CD4-positive, alpha-beta T cell treated with Interleukin-15 for 4 hours (primary cell): ENCODE data around the gene FAM171A1.
"Not testable (repeated sequence)": the region's sequence is repeated elsewhere in the genome, so short reads cannot be mapped to it uniquely, and the experiment has no call there.

Source experiments
- DNase-seq: peaks from one replicate; pipeline ENCODE4 v3.0.0-alpha.2; 2020; ENCODE audit warnings: low spot score

FAM171A1 gene

GRCh38 chr10:15370856-15371701 is at the start of gene FAM171A1:
Gene FAM171A1 (minus strand): TSS chr10:15371289. CDS start chr10:15371052, 237 bp downstream.
- DNase-seq: peak; percentile 67

GRCh38 chr10:15420858-15421257 is 49.8 kb upstream of the FAM171A1 start:
- no peak for DNase-seq

DNA sequence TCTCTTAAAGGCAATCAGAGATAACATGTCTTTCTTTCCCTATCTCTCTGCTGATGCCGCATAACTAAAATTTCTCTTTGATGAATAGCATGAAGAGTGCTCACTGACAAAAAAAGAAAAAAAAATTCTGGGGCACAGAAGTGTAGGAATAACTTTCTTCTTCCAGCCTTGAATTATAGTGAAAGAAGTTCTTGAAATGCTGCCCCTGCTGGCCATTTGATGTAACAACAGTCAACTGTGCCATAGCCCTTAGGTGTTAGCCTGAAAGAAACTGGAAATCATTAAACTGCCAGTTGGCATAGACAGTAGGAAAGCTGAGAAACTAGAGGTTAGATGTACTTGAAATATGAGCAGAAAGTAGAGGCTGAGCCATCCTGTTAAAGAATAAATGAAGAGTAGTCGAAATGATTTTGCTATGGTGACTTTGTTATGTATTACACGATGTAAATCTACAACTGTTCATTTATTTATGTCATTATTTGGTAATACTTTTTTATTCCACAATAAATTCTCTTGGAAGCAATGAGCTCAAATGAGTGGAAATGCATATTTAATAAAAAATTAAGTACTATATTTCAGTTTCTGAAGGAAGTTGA is 48.3 kb upstream of the FAM171A1 start:
- peak; percentile 40 for DNase-seq

- no peak for DNase-seq
These were observed 44.9 kb upstream of the FAM171A1 start for GRCh38 chr10:15416034-15416433.

DNA sequence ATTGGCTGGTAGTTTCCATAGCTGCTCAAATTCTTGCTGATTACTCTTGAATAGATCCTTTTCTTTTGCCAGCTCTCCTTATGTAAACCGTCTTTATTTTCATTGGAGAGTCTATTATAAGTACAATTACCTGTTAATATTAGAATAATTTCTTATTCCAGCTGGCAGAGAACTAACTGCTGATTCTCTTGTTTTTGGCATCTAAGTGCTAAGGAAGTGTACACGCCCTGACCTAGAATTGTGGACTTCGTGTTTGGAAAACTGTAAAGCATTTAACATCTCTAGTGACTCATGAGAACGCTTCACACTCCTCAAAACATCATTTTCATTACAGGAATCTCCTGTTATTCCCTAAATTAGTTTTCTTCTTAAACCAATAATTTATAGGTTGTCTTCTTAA is 39.9 kb upstream of the FAM171A1 start:
- DNase-seq: no peak

DNA sequence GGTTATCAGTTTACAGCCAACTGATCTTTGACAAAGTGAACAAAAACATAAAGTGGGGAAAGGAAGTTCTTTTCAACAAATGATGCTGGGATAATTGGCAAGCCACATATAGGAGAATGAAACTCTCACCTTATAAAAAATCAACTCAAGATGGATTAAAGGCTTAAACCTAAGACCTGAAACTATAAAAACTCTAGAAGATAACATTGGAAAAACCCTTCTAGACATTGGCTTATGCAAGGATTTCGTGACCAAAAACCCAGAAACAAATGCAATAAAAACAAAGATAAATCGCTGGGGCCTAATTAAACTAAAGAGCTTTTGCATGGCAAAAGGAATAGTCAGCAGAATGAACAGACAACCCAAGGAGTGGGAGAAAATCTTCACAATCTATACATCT is 38.3 kb upstream of the FAM171A1 start:
- not testable (repeated sequence) for DNase-seq

DNA sequence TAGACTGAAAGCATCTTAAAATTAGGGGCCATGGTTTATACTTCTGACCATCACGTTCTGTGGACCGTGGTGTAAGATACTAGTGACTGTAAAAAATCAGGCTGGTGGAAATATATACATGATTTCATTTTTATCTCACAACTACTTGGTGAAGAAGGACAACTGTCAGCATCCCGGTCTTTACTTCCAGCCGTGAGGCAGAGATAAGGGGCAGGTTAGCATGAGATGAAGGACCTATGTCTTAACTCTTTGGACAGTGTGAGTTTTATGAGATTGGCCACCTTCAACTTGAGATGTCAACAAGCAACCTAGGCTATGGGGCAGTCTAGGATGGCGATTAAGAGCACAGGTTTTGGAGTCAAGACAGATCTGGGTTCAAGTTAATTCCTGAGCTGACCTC is 37.5 kb upstream of the FAM171A1 start:
- DNase-seq: no peak

DNA sequence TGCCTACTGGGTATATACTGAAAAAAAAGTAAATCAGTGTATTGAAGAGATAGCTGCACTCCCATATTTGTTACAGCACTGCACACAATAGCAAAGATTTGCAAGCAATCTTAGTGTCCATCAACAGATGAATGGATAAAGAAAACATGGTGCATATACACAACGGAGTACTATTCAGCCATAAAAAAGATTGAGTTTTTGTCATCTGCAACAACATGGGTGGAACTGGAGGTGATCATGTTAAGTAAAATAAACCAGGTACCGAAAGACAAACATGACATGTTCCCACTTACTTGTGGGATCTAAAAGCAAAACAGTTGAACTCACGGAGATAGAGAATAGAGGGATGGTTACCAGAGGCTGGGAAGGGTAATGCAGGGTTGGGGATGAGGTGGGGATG is 34.2 kb upstream of the FAM171A1 start:
- no peak for DNase-seq

- no peak for DNase-seq
These were observed 30.3 kb upstream of the FAM171A1 start for GRCh38 chr10:15401382-15401781.

DNA sequence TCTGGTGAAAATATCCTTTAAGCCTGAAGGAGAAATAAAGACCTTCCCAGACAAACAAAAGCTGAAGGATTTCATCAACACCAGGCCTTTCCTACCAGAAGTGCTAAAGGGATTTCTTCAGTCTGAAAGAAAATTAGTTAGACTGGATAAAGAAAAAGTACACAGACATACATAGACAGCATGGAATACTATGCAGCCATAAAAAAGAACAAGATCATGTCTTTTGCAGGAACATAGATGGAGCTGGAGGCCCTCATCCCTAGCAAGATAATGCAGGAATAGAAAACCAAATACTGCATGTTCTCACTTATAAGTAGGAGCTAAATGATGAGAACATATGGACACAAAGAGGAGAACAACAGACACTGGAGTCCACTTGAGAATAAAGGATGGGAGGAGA is 29.4 kb upstream of the FAM171A1 start:
- not testable (repeated sequence) for DNase-seq

DNA sequence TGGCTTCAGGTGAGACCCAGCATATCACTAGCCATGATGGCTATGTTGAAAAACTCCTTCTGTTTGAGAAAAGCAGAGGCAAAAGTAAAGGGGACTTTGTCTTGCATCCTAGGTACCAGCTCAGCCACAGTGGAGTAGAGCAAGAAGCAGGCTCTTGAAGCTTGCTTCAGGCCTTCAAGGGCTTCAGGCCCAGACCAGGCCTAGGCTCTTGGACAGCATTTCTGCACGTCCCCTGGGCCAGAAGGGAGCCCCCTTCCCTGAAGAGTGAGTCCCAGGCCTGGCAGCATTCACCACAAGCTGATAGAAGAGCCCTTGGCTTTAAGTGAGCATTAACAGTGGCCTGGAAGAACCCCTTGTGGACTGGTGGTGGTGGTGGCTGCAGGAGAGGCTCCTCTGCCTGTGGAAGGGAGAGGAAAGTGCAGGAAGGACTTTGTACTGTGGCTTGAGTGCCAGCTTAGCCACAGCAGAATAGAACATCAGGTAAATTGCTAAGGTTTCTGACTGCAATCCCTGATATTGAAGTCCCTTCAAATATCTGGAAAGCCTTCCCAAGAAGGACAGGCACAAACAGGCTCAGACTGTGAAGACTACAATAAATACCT is 28.1 kb upstream of the FAM171A1 start:
- no peak for DNase-seq

DNA sequence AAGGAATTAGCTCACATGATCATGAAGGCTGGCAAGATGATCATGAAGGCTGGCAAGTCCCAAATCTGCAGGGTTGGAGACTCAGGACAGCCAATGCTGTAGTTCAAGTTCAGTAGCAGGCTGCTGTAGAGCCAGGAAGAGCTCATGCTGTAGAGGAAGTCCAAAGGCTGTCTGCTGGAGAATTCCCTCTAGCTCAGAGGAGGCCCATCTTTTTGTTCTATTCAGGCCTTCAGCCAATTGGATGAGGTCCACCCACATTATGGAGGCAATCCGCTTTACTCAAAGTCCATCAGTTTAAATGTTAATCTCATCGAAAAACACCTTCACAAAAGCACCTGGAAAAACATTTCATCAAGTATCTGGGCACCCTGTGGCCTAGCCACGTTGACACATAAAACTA is 24.8 kb upstream of the FAM171A1 start:
- DNase-seq: no peak

DNA sequence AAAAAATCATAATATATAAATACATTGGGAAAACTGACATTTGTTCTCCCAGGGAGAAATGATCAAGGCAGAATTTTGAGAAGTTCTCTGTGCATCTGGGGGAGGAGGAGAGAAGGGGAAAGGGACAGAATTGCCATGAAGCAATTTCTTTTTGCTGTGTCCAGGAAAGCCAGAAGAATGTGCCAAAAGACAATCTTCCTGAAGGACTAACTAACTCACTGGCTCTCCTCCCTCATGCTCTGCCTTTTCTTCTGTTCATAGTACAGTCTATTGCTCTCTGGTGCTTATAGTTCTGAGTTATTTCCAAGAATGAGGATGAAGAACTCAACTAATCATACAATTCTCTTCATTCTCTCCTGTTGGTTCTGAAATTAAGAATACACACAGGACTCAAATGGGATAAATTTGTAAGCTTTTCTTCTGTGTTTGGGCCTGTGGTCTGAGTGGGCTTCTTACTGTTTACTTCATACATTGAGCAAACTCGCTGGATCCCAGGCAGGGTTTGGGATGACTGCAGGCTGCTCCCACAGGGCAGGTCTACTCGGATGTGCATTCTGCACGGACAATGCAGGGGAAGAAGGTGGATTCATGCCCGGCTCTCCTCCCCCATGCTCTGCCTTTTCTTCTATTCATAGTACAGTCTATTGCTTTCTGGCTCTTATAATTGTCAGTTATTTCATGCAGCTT is 22.2 kb upstream of the FAM171A1 start:
- no peak for DNase-seq

DNA sequence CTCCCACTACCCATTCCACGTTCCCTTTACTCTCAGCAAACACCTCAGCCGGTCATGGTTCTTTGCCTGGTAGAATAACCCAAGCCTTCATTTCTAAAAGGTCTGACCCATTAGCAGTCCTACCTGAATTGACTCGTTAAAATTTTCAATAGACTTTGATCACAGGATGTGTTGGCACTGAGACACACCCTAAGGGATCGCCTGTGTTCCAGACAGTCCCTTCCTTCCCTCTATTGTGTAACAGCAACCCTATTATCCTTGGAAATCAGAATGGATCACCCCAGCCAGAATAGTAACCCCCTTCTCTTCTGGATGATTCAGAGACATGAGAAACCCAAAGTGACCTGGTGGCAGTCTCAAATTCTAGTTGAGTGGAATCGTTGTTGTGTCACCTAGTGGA is 20.4 kb upstream of the FAM171A1 start:
- DNase-seq: no peak

DNA sequence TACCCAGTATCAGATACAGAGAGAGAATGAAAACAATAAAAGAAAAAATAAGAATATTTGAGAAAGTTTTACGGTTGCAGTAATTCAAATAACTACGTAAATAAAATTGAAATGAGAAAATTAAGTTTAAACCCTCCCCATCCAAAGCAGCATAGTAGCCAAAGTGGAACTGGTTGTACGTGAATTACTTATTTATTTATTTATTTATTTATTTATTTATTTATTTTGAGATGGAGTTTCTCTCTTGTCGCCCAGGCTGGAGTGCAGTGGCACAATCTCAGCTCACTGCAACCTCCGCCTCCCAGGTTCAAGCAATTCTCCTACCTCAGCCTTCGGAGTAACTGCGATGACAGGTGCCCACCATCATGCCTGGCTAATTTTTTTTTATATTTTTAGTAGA is 17.1 kb upstream of the FAM171A1 start:
- DNase-seq: not testable (repeated sequence)

DNA sequence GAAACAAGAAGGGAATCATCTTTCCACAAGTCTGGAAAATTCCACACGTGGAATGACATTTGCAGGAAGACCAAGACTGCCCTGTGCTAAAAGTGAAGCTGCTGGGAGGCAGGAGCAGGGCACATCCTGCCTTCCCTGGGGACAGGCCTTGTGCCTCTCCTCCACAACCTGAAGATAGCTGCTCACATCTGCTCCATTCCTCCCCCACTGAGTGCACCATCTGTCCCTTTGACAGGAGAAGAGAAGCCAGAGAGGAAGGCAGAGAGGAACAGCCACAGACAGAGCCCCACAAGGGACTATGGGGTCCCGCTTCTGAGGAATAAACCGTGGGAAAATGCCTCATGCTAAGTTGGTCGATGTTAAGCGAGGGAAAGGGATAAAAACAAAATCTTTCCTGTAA is 15.9 kb upstream of the FAM171A1 start:
- no peak for DNase-seq

DNA sequence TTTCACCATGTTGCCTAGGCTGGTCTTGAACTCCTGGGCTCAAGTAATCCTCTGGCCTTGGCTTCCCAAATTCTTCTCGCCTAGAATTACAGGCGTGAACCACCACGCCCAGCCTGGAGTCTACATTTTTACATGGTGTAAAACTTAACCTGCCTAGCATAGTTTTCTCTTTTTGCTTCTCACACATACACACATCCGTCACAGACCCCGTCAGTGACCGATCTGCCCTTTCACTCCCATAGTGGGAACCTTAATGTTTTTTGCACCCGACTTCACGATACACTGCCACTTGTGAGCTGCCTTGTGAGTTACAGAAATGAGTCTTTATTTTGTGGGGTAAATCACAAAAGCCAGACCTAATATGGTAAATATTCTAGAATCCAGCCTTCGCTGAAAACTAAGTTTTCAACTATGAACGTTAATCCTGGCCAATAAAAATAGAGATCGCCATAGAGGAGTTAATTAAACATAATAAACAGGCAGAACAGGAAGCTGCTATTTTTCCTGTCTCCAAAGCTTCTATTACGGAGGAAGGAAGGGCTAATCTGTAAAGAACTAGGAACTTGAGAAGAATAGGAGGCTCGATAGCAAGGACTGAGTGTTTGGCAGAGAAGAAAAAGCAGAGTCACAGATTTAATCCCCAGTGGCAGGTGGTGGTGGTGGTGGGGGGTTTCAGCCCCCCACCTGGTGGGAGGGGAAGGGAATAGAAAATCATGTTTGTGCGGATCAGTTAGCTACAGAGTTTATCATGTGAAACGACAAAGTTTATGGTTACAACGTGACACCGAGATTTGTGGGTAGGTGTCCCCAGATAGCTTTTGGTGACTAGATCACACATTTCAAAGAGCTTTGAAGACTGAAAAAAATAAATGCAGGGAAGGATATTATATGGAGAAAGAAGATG is 14.7 kb upstream of the FAM171A1 start:
- no peak for DNase-seq

- no peak for DNase-seq
These were observed 10.3 kb upstream of the FAM171A1 start for GRCh38 chr10:15381420-15381819.

DNA sequence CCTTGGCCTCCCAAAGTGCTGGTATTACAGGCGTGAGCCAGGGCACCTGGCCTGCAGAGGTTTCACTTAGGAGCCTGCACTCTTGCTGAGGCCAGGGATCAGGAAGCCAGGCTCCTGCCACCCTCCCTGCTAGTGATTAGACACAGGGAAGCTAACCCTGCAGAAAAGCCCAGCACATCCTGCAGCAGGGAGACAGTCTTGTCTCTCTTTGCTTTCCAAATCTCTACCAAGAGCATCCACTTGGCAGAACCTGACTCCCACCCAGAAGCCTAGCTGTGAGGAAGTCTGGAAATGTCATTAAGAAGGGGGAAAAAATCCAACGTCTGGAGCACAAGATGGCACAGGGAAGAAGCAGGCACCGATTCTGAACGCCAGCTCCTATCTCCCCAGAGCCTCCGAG is 8.0 kb upstream of the FAM171A1 start:
- DNase-seq: no peak

GRCh38 chr10:15378569-15378968 is 7.5 kb upstream of the FAM171A1 start:
- DNase-seq: no peak

- DNase-seq: no peak
These were observed 3.5 kb upstream of the FAM171A1 start for GRCh38 chr10:15374566-15374965.

- DNase-seq: no peak
These were observed 3.1 kb upstream of the FAM171A1 start for GRCh38 chr10:15374156-15374555.
